ENCODE results near the gene PRRT3. TPM values are rescaled to one million over a fixed set of nuclear protein-coding genes. Genes with fewer than 3 reads are reported as not detected.

Gene PRRT3
- total RNA-seq (ENCODE audit: unreplicated experiment) = 8.9 TPM
- long read RNA-seq, partial matches to known transcripts = 0 of 4 reads
- long read RNA-seq, other reads (novel, unspliced or antisense) = 2 of 4 reads

DNA sequence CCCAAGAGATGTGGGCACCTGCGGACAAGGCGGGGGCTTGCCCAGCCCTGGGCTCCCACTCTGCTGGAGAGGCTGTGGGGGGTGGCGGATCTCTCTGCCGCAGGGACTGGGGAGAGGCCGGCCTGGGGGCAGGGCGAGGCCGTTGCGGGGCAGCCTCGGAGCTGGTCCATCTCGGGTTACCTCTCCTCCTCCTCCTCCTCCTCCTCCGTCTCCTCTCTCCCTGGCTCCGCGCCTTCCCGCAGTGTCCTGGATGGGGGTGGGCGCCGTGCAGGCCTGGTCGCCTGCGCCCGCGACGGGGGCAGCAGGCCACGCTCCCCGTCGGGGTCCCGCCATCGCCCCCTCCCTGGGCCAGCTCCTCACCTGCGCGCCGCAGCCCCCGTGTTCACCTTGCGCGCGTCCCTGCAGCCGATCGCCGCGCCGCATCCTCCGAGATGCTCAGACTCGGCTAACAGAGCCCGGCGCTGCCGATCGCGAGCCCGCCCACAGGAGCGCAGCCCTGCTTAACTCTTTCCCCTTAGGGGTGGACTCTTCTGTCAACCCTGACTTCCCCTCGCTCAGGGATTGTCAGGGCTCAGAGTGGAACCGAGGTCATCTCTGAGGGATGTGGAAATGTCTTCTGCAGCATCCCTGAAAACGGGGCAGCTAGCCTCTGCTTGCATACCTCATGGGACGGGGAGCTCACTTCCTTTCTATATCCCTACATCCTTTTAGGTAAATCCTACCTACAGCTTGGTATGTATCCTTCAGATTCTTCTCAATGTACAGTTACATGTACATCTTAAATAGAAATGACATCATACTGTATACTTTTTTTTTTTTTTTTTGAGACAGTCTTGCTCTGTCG is at the start of gene PRRT3:
Gene PRRT3 (minus strand): TSS at position 447 of the 844 bp plus-strand sequence. CDS start 2,293 bp downstream, outside the sequence.
- Mint-ChIP-seq H3K27ac (ENCODE audit: unreplicated experiment) (no peak within 1 kb of the TSS), H3K4me3 (ENCODE audit: unreplicated experiment) (peak within 1 kb of the TSS; percentile 83), H3K27me3 (ENCODE audit: unreplicated experiment) (peaks cover 2% of the 10 kb centered on the region), H3K9me3 (ENCODE audit: unreplicated experiment) (peaks cover 2% of the 10 kb centered on the region), H3K4me1 (ENCODE audit: low read depth, unreplicated experiment) (no peaks in the 10 kb centered on the region), H3K36me3 (ENCODE audit: unreplicated experiment) (no peaks in the 10 kb centered on the region)
- peak; percentile 81 for DNase-seq
- no peak for TF ChIP-seq CTCF (IDR thresholded peaks at IDR 0.05; ENCODE audit: partially characterized antibody, unreplicated experiment)

- TF ChIP-seq CTCF (IDR thresholded peaks at IDR 0.05; ENCODE audit: partially characterized antibody, unreplicated experiment) = no peak
- Mint-ChIP-seq H3K27me3 (ENCODE audit: unreplicated experiment) (peaks cover under 1% of the 10 kb centered on the region), H3K27ac (ENCODE audit: unreplicated experiment) (no peak overlapping the region)
These were observed 48.5 kb upstream of the PRRT3 start for GRCh38 chr3:10000686-10001085.

GRCh38 chr3:9994086-9994844 is 42.1 kb upstream of the PRRT3 start:
- H3K4me3 Mint-ChIP-seq (ENCODE audit: unreplicated experiment) = no peak overlapping the region

More at GRCh38 chr3:10000686-10001085, 48.5 kb upstream of the PRRT3 start:
- H3K9me3 Mint-ChIP-seq (ENCODE audit: unreplicated experiment) = no peaks in the 10 kb centered on the region
- no peak for DNase-seq
- H3K4me1 Mint-ChIP-seq (ENCODE audit: low read depth, unreplicated experiment) = no peaks in the 10 kb centered on the region
- H3K4me3 Mint-ChIP-seq (ENCODE audit: unreplicated experiment) = no peak overlapping the region
- H3K36me3 Mint-ChIP-seq (ENCODE audit: unreplicated experiment) = no peaks in the 10 kb centered on the region

GRCh38 chr3:9986230-9986725 is 34.1 kb upstream of the PRRT3 start:
- H3K4me1 Mint-ChIP-seq (ENCODE audit: low read depth, unreplicated experiment) = no peaks in the 10 kb centered on the region
- peak overlapping the region; percentile 94 for H3K4me3 Mint-ChIP-seq (ENCODE audit: unreplicated experiment)
- H3K36me3 Mint-ChIP-seq (ENCODE audit: unreplicated experiment) = no peaks in the 10 kb centered on the region
- no peak for DNase-seq
- no peak for TF ChIP-seq CTCF (IDR thresholded peaks at IDR 0.05; ENCODE audit: partially characterized antibody, unreplicated experiment)
- H3K9me3 Mint-ChIP-seq (ENCODE audit: unreplicated experiment) = peaks cover 5% of the 10 kb centered on the region
- peak overlapping the region; percentile 85 for H3K27ac Mint-ChIP-seq (ENCODE audit: unreplicated experiment)
- H3K27me3 Mint-ChIP-seq (ENCODE audit: unreplicated experiment) = peaks cover 6% of the 10 kb centered on the region

More at GRCh38 chr3:9994086-9994844, 42.1 kb upstream of the PRRT3 start:
- Mint-ChIP-seq H3K36me3 (ENCODE audit: unreplicated experiment) (no peaks in the 10 kb centered on the region), H3K4me1 (ENCODE audit: low read depth, unreplicated experiment) (no peaks in the 10 kb centered on the region), H3K9me3 (ENCODE audit: unreplicated experiment) (no peaks in the 10 kb centered on the region), H3K27me3 (ENCODE audit: unreplicated experiment) (no peaks in the 10 kb centered on the region), H3K27ac (ENCODE audit: unreplicated experiment) (no peak overlapping the region)
- no peak for TF ChIP-seq CTCF (IDR thresholded peaks at IDR 0.05; ENCODE audit: partially characterized antibody, unreplicated experiment)
- no peak for DNase-seq
